ENCODE measurements around the gene ACBD3.

Gene ACBD3

GRCh38 chr1:226201029-226201593 lies 14.6 kb upstream of the ACBD3 start:
- DNase-seq, result no peak

GRCh38 chr1:226199971-226200370 lies 13.4 kb upstream of the ACBD3 start:
- no peak for DNase-seq

- DNase-seq, result no peak
Observed at GRCh38 chr1:226195144-226195543, 8.6 kb upstream of the ACBD3 start.

- DNase-seq, result no peak
Observed at GRCh38 chr1:226187380-226187779, 839 bp upstream of the ACBD3 start.

- DNase-seq, result no peak
Observed at GRCh38 chr1:226187019-226187322, 430 bp upstream of the ACBD3 start.

GRCh38 chr1:226185141-226186036 lies 1.2 kb downstream of the ACBD3 start:
- no peak for DNase-seq

GRCh38 chr1:226181996-226182714 lies 4.4 kb downstream of the ACBD3 start:
- no peak for DNase-seq

- DNase-seq, result no peak
Observed at GRCh38 chr1:226176870-226177269, 9.7 kb downstream of the ACBD3 start.

GRCh38 chr1:226172589-226172988 lies 14.0 kb downstream of the ACBD3 start:
- DNase-seq, result no peak

GRCh38 chr1:226166341-226166740 lies 20.2 kb downstream of the ACBD3 start:
- no peak for DNase-seq

- no peak for DNase-seq
Observed at GRCh38 chr1:226164154-226164553, 22.4 kb downstream of the ACBD3 start.

GRCh38 chr1:226162898-226163297 lies 23.6 kb downstream of the ACBD3 start:
- no peak for DNase-seq

- DNase-seq, result no peak
Observed at GRCh38 chr1:226158983-226159382, 27.6 kb downstream of the ACBD3 start.

GRCh38 chr1:226158457-226158856 lies 28.1 kb downstream of the ACBD3 start:
- no peak for DNase-seq

GRCh38 chr1:226157761-226158316 lies 28.7 kb downstream of the ACBD3 start:
- DNase-seq, result no peak

- DNase-seq, result no peak
Observed at GRCh38 chr1:226154593-226154992, 31.9 kb downstream of the ACBD3 start.

- DNase-seq, result no peak
Observed at GRCh38 chr1:226149806-226150205, 36.7 kb downstream of the ACBD3 start.

GRCh38 chr1:226148121-226148648 lies 38.4 kb downstream of the ACBD3 start:
- DNase-seq, result no peak

- no peak for DNase-seq
Observed at GRCh38 chr1:226144045-226144444, 42.5 kb downstream of the ACBD3 start.

GRCh38 chr1:226135709-226136108 lies 50.8 kb downstream of the ACBD3 start:
- no peak for DNase-seq

GRCh38 chr1:226135059-226135651 lies 51.4 kb downstream of the ACBD3 start:
- no peak for DNase-seq

- no peak for DNase-seq
Observed at GRCh38 chr1:226134170-226135058, 52.1 kb downstream of the ACBD3 start.
